Fibroblast of skin of right quadriceps (primary cell): ENCODE measurements around the gene FAM161B.
"Not testable (repeated sequence)": the region's sequence is repeated elsewhere in the genome, so short reads cannot be mapped to it uniquely, and the experiment has no call there.

Source experiments
- DNase-seq: peaks from one replicate; pipeline ENCODE4 v3.0.0-alpha.2; 2013

FAM161B gene

GRCh38 chr14:73943083-73943482 lies 6.8 kb downstream of the FAM161B start:
- DNase-seq, result peak; percentile 34

DNA sequence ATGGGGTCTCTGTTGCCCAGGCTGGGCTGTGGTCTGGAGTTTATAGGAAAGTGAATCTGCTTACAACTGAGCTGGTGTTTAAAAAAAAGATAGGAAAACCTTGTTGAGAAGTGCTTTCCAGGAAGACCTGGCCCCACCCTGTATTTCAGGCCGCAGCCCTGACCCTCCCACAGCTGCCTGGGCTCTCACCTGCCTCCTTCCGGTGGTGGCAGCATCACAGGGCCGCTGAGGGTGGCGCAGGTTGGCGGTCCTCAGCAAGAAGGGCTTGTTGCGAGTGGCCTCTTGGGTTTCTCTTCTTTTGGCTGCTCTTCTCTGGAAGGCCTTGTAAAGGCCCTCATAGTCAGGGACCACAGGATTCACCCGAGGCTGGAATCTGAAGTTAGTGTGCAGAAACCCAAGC lies 7.7 kb downstream of the FAM161B start:
- no peak for DNase-seq

- DNase-seq, result no peak
Observed at GRCh38 chr14:73937012-73937411, 12.9 kb downstream of the FAM161B start.

DNA sequence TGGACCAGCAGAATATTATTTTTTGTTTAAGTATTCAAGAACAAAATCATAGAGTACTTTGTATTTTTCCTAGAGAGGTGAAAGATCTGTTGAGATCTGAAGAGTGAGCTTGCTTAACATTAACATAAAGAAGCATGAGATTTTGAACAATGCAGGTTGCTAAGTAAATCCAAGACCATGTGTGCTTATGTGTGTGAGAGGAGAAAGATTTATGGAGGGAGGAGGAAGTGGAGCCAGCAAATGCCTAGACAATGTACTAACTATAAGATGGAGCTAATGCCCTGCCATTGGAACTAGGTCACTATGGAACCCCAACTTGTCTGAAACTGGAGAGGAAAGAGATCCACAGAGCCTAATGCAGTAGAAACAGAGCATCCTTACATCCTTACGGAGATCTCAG lies 13.3 kb downstream of the FAM161B start:
- DNase-seq, result no peak

GRCh38 chr14:73935666-73936065 lies 14.2 kb downstream of the FAM161B start:
- no peak for DNase-seq

DNA sequence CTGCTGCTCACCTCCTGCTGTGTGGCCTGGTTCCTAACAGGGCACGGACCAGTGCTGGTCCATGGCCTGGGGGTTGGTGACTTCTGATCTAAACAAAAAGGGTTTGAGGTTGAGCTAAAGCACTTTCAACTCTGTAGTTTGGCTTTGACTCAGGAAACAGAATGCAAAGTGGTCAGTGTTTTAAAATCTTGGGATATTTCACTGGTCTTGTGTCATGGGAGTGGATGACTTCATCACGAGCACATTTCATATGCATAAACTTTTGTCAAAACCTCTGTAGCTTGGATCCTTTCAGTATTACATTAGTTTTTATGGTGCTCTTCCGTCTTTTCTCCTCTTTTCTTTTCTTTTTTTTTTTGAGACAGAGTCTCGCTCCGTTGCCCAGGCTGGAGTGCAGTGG lies 25.6 kb downstream of the FAM161B start:
- no peak for DNase-seq

DNA sequence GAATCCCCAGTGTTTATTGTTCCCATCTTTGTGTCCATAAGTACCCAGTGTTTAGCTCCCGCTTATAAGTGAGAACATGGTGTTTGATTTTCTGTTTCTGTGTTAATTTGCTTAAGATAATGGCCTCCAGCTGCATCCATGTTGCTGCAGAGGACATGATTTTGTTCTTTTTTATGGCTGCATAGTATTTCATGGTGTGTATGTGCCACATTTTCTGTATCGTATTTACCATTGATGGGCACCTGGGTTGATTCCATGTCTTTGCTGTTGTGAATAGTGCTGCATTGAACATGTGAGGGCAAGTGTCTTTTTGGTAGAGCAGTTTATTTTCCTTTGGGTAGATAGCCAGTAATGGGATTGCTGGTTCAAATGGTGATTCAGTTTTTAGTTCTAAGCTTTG lies 30.4 kb downstream of the FAM161B start:
- DNase-seq, result not testable (repeated sequence)

DNA sequence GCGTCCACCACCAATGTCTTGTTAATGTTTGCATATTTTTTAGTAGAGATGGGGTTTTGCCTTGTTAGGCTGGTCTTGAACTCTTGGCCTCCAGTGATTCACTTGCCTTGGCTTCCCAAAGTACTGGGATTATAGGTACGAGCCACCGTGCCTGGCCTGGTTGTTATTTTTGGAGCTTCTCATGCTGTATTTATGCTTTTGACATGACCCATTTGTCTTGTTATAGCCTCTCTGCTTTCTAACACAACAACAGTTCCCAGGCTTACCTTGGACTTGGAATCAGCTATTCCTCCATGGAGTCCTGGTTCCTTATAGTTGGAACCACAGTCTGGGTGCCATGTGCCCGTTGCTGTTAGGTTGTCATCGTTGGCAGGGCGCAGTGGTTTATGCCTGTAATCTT lies 33.6 kb downstream of the FAM161B start:
- no peak for DNase-seq

DNA sequence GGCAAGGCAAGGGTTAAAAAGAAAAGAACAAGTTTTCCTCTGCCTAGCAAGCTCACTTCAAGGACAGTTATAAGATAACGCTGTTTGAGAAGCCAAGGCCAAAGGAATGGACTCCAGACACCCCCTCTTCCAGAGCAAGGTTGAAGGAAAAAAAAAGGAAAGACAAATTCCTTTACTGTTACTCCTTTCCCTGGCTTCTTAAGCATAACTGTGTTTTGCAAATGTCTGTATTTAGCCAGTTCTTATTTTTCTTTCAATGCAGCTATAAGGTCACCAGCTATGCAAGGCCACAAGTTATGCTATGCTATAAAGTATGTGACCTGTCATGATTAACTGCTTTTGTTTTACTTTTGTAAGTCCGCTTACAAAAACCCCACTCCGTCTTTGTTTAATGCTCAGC lies 36.6 kb downstream of the FAM161B start:
- DNase-seq, result no peak

- no peak for DNase-seq
Observed at GRCh38 chr14:73909681-73910080, 40.2 kb downstream of the FAM161B start.

- no peak for DNase-seq
Observed at GRCh38 chr14:73903028-73903427, 46.9 kb downstream of the FAM161B start.

GRCh38 chr14:73896521-73896920 lies 53.4 kb downstream of the FAM161B start:
- no peak for DNase-seq

GRCh38 chr14:73895939-73896338 lies 54.0 kb downstream of the FAM161B start:
- no peak for DNase-seq

DNA sequence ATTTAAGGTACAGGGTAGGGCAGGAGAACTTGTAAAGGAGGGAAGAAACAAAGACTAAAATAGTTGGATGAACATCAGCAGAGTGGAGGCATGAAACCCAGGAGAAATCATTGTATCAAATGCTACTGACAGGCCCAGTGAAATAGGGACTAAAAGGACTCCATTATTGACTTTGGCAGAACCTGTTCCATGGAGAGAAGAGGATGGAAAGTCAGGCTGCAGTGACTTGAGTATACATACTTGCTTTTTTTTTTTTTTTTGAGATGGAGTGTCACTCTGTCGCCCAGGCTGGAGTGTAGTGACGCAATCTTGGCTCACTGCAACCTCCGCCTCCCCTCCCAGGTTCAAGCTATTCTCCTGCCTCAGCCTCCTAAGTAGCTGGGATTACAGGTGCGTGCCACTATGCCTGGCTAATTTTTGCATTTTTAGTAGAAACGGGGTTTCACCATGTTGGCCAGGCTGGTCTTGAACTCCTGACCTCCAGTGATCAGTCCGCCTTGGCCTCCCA lies 55.7 kb downstream of the FAM161B start:
- DNase-seq, result not testable (repeated sequence)

DNA sequence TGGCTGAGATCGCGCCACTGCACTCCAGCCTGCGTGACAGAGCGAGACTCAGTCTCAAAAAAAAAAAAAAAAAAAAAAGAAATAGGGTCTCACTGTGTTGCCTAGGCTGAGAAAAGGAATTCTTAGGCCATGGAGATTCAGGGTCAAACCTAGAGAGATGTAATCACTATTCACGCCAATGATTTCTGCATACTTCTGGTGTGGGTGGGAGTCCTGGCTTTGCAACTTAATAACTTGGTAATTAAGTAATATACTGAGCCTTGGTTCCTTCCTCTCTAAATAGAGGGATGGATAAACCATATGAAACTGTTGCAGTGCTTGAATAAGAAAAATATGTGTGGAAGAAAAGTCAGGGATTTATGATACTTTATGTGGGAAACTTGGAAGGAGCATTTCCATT lies 60.5 kb downstream of the FAM161B start:
- no peak for DNase-seq

DNA sequence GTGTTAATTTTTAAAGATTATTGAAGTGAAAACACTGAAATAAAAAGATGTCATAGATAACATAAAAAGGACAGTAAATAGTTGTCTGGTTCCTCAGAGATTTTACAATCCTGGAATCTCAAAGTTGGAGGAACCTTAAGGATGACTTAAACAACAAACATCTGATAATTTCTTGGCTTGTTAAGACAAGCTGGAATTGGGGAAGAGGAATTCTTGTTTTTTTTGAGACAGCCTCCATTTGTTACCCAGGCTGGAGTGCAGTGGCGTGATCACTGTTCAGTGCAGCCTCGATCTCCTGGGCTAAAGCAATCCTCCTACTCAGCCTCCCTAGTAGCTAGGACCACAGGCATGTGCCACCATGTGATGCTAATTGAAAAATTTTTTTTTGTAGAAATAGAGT lies 60.9 kb downstream of the FAM161B start:
- DNase-seq, result peak; percentile 35

DNA sequence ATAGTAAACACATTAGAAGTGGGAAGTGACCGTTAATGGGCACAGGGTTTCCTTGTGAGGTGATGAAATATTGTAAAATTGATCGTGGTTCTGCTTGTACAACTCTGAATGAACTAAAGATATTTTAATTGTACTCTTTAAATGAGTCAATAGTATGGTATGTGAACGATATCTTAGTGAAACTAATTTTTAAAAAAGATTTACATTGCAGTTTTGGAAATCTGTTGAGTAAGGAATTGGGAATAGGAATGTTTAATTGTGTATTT lies 61.5 kb downstream of the FAM161B start:
- DNase-seq, result peak; percentile 32

- DNase-seq, result no peak
Observed at GRCh38 chr14:73887694-73888459, 62.0 kb downstream of the FAM161B start.

DNA sequence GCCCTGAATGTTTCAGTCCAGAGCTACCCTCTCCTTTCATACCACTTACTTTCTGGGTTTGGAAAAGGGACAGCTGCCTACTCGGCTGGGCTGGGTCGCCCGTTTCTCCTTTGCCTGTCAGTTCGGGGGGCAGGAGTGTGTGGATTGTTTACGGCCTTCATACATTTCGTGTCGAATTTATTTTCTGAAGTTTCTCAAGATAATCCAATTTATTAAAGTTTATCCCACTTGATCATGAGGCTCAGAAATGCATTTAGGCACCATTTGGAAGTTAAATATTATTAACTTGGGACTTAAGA lies 62.6 kb downstream of the FAM161B start:
- DNase-seq, result no peak

DNA sequence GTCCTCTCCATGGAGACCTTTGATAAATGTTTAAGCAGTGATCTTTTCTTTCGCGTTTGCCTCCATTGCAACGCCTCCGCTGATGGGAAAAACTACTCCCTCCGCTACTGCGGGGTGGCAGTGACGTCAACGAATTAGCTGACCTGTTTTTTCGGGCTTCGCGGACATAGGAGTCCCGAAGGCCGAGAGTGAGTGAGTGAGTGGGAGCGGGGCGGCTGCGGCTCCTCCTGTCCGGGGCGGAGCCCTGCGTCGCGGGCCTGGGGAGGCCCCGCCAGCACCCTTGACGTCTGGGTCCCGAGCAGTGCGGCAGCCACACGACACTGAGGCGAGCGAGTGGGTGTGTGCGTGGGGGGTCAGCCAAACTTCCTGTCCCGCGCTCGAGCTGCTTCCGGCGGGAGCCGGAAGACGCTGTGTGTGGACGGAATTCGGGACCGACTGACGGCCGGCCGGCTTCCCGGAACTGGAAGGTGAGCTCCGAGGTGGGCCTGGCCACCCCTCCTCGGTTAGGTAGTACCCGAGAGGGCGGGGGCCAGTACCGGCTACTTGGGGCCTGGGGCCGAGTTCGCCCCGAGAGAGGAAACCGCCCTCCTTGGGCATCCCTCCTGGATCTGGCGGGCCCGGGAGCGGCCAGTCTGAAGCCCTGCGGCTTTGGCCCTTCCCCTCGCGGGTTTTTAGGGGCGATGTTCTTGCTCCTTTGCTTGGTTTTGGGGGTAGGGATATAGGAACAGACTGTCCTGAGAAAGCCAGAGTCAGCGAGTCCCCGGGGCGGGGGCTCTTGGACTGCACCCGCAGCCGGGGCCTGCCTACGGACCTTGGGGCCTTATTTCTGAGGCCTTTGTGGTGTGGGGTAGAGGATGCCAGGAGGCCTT lies 63.2 kb downstream of the FAM161B start, which contains the start of gene ZNF410:
ZNF410 (plus strand) TSS at position 411 of the 869 bp plus-strand sequence. CDS start 5,317 bp downstream, outside the sequence.
- peak; percentile 97 for DNase-seq

GRCh38 chr14:73884438-73885190 lies 65.3 kb downstream of the FAM161B start:
- no peak for DNase-seq
